Bronchial smooth muscle cell (primary cell): Measurements from ENCODE around the gene KCNJ4. TPM values are rescaled to one million over a fixed set of nuclear protein-coding genes. Genes with fewer than 3 reads are reported as not detected.

Source experiments
- total RNA-seq: library from RNA; depleted of rRNA; stranded (reverse); fragments of >200 nt; gene quantifications from 2 replicates; pipeline ENCODE4 v1.2.1, GENCODE V29; 2014

The KCNJ4 gene
- not detected in 2 replicates for total RNA-seq

GRCh38 chr22:38455076-38455529 is at the start of gene KCNJ4:
TSS of gene KCNJ4 (minus strand) at chr22:38455199. CDS start at chr22:38428132, 27,067 bp downstream.

GRCh38 chr22:38467904-38468442 is 13.0 kb upstream of the KCNJ4 start, which contains the start of gene KDELR3:
TSS of gene KDELR3 (plus strand) at chr22:38468096. CDS start at chr22:38468234, 138 bp downstream.

Other genes starting within 250 kb of the KCNJ4 start
- gene TMEM184B, start 182.2 kb downstream of the KCNJ4 start, total RNA-seq, result 14.1 and 15.4 TPM in 2 replicates
- 59.6 and 79.3 TPM in 2 replicates for gene CSNK1E, start 137.8 kb downstream of the KCNJ4 start, total RNA-seq
- 43.8 and 67.6 TPM in 2 replicates for gene KDELR3, start 12.9 kb upstream of the KCNJ4 start, total RNA-seq
- 311 and 366 TPM in 2 replicates for gene DDX17, start 51.1 kb upstream of the KCNJ4 start, total RNA-seq
- gene DMC1, start 115.0 kb upstream of the KCNJ4 start, total RNA-seq, result 6.9 and 8.0 TPM in 2 replicates
- gene FAM227A, start 201.2 kb upstream of the KCNJ4 start, total RNA-seq, result 1.1 and 2.5 TPM in 2 replicates
- gene CBY1, start 201.4 kb upstream of the KCNJ4 start, total RNA-seq, result 17.8 TPM in 2 replicates
- gene TOMM22, start 226.8 kb upstream of the KCNJ4 start, total RNA-seq, result 50.0 and 72.0 TPM in 2 replicates
- 33.3 and 34.2 TPM in 2 replicates for gene JOSD1, start 245.7 kb upstream of the KCNJ4 start, total RNA-seq